Amniotic stem cell (primary cell): ENCODE results near the gene WSB1.
A peak's percentile ranks its signal among the peaks of the same experiment; 100 is the strongest.

Experiments used
- DNase-seq: peaks from one replicate; lab custom pipeline; 2025; lab: John Stamatoyannopoulos, UW

Gene WSB1

DNA sequence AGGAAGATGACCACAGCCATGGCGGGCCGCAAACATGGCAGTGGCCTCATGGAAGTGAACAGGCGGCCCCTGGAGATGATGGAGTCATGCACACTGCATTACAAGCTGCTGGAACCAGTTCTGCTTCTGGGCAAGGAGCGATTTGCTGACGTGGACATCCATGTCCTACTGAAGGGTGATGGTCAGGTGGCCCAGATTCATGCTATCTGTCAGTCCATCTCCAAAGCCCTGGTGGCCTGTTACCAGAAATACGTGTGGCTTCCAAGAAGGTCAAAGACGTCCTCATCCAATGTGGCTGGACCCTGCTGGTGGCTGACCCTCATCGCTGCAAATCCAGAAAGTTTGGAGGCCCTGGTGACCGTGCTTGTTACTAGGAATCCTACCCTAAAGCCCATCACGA is 13.4 kb upstream of the WSB1 start:
- DNase-seq, result no peak

DNA sequence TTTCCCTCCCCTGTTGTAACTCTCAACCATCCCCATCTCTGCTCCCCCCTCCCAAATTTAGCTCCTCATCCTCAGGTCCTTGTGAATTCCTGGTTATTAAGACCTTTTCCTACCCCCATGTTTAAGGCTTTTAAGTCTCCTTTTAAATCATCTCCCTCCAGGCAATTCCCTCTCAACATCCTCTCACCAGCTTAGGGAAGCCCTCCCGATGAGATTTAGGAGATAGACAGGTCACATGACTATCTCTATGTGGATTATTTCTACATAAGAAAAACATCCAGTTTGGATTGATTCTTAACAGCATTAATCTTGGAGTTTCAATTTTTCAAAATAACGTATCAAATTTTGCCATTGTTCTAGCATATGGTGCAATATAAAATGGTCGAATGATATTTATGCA is 12.5 kb upstream of the WSB1 start:
- no peak for DNase-seq

DNA sequence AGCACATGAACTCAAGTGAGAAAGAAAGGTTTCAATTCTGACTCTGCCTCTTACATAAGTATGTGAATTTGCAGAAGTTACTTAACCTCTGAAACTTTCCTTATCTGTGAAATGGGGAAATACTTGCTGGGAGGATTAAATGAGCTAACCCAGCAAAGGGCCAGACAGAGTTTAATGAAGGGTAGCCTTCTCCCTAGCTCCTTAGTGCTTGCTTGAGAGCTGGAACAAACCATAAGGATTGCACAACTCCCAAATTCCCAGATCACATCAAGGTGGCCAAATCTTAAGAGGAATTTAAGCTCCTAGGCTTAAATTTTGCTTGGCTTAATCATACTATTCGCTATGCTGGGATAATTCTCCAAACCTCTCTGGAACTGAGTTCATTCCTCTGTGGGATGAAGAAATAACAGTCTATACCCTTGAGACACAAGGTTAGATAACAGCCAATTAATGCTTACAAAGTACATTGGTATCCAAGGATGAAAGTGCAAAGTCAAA is 11.8 kb upstream of the WSB1 start:
- DNase-seq, result no peak

DNA sequence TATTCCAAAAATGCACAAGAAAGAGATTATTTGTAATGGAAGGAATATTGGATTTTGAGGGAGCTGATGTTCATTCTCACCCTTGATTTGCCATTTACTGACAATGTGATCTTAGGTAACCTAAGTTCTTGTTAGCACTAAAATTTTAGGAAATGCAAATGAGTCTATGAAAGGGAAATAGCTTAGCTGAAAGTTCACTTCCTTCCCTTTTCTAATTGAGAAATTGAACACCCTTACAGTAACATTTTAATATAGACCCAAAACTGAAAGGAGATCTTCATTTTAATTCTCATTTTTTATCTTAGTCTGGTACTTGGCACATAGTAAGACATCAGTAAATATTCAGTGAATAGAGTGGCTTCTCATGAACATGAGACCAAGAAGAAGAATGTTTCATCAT is 10.9 kb upstream of the WSB1 start:
- no peak for DNase-seq

DNA sequence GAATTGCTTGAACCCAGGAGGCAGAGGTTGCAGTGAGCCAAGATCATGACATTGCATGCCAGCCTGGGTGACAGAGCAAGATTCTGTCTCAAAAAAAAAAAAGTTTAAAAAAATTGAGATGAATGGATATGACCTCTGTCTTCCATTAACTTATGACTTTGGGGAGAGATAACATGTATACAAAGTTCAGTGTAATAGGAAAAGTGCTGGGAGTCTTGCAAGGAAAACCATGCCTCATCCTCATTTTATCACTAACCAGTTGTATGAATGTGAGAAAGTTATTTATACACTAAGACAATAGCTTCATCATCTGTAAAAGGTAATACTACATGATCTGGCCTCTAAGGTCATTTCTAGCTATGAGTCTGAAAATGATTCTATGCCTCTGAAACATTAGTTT is 10.2 kb upstream of the WSB1 start:
- DNase-seq, result no peak

- no peak for DNase-seq
These were observed 9.0 kb upstream of the WSB1 start for GRCh38 chr17:27284811-27285415.

- no peak for DNase-seq
These were observed 8.4 kb upstream of the WSB1 start for GRCh38 chr17:27285516-27285915.

GRCh38 chr17:27288183-27288582 is 5.7 kb upstream of the WSB1 start:
- no peak for DNase-seq

DNA sequence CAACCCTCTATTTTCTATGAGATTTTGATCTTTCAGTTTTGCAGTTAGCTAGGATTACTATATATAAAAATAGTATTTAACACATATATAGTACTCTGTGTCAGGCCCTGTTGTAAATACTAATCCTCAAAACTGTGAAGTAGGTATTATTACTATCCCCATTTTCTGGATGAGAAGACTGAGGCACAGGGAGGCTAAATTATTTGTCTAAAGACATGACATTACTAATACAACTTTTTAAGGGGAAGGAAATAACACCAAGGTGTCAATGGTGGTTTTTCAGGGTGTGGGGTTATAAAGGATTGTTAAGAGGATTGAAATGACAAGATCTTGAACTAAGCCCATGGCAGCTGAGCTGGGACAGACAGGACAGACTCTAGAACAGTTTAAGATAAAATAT is 4.1 kb upstream of the WSB1 start:
- no peak for DNase-seq

DNA sequence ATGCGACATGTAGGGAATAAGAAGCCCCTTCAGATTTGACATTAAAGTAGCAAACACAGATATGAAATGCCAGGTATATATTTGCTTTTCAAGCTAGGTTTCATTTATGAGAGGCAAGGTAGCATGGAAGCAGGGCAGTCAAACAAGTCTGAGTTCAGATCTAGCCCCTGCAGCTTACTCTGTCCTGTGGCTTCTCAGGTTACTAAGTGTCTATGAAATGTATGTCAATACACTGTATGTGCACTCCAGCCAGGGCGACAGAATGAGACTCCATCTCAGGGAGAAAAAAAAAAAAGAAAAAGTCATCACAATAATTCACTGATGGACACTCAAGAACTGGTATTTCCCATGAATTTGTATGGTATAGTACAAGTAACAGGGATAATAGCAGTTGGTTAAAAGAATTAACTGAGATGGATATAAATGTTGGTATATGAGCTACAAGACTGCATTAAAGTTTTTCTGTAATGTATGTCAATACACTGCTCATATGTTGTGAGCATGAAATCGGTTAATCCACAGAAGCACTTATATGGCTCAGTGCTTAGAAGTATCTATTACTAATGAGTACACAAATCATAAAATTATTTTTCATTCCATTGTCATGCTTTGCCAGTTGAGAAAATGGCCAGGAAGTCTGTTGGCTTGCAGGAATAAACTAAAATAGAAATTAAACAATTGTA is 2.9 kb upstream of the WSB1 start:
- DNase-seq, result no peak

- DNase-seq, result no peak
These were observed 486 bp upstream of the WSB1 start for GRCh38 chr17:27293359-27293897.

GRCh38 chr17:27294689-27295630 is 1.0 kb downstream of the WSB1 start:
- DNase-seq, result peak; percentile 54

- DNase-seq, result no peak
These were observed 2.0 kb downstream of the WSB1 start for GRCh38 chr17:27295945-27296344.

DNA sequence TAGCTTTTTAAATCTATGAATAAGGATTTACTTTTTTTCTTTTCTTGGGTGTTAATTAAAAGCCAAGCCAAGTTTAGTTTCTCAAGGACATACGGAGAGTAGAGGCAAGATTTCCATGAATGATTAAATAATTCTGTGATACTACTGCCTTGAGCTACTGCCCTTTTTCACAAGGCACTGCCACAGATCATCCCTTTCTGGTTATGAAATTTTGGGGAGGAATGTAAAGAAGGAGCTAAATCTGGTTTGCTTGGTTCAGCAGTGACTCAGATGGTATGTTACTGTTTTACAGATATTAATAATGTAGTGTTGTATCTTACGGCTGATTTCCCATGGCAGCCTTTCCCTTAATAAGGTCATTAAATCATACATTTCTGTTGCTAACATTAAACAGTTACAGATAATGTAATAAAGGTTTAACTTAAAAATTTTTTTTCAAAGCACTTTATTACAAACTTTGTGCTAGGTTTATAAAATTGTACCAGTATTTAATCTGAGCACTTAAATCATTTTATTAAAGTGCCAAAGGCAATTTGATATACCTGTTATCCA is 2.6 kb downstream of the WSB1 start:
- DNase-seq, result peak; percentile 37

GRCh38 chr17:27299384-27300049 is 5.6 kb downstream of the WSB1 start:
- DNase-seq, result no peak

DNA sequence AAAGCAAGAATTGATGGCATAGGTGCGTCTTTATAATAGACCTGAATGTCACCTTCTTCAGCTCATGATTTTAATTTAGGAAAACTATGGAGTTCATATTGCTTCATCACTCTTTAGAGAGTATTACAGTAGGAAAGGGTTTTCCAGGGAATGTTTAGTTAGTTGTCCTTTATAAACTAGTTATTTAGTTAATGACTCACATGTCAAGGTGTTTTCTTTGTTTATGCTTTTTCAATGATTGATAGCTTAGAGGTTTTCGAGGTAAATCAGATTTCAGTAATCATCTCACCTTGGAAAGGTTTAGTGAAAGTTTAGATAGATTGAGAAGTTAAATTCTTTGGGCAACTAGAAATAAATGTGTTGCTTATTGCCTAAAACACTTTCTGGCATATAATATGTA is 9.8 kb downstream of the WSB1 start:
- no peak for DNase-seq

DNA sequence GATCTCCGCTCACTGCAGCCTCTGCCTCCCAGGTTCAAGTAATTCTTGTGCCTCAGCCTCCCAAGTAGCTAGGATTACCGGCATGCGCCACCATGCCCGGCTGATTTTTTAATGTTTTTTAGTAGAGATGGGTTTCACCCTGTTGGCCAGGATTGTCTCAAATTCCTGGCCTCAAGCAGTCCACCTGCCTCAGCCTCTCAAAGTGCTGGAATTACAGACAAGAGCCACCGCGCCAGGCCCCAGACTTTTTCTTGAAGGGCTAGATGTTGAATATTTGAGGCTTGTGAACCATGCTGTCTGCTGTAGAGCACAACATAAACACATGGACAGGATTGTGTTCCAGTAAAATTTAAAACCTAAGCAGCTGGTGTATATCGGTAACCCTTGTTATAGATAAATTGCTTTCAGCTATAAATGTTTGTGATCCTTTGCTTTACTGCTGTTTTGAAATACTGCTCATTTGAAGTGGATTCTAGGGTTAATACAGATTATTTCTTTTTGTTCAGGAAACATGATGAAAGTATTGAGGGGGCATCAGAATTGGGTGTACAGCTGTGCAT is 12.4 kb downstream of the WSB1 start:
- DNase-seq, result no peak

- DNase-seq, result no peak
These were observed 16.7 kb downstream of the WSB1 start for GRCh38 chr17:27310565-27311110.

GRCh38 chr17:27313301-27313700 is 19.4 kb downstream of the WSB1 start:
- no peak for DNase-seq

- peak; percentile 37 for DNase-seq
These were observed 21.4 kb downstream of the WSB1 start for GRCh38 chr17:27315322-27315721.
